GM10248 (cell line): ENCODE results near the gene KLF16.

Experiments
- CTCF ChIA-PET: fragments of 300-600 bp; sonication (Branson Sonifier 250); formaldehyde crosslinking; extraction: SDS; loops from one replicate; lab custom pipeline; 2021; ENCODE audit warnings: antibody characterized with exemption; lab: Yijun Ruan, JAX
- POLR2A ChIA-PET: fragments of 350-650 bp; sonication (Branson Sonifier 250); formaldehyde crosslinking; extraction: SDS; loops from one replicate; lab custom pipeline; 2020; ENCODE audit warnings: antibody characterized with exemption; lab: Yijun Ruan, JAX
- DNase-seq: peaks from one replicate; pipeline ENCODE4 v3.0.0; 2012; ENCODE audit errors: extremely low spot score
- CTCF ChIP-seq: IDR thresholded peaks from 2 replicates; pipeline ENCODE4 v1.5.1; 2012; ENCODE audit warnings: mild to moderate bottlenecking, low read depth; ENCODE audit errors: extremely low read depth, missing control alignments, control extremely low read depth

KLF16 gene

GRCh38 chr19:1837625-1838105, 25.7 kb downstream of the KLF16 start:
- ChIA-PET POLR2A (no interaction called here), CTCF (interaction anchor here (0.7 to 7.1 kb wide), 24 partner anchors 9 to 264 kb away, joined by 3 to 152 read pairs (median 3); partner anchors contain the start of genes ATP8B3 and REXO1)
- peak; percentile 95 for TF ChIP-seq CTCF
- peak; percentile 85 for DNase-seq

GRCh38 chr19:1837222-1837565, 26.2 kb downstream of the KLF16 start:
- TF ChIP-seq CTCF = no peak
- POLR2A ChIA-PET = no interaction called here
- CTCF ChIA-PET = interaction anchor here (0.8 to 7.1 kb wide), 13 partner anchors 10 to 253 kb away, joined by 3 to 152 read pairs (median 7); partner anchors contain the start of gene REXO1
- no peak for DNase-seq

- POLR2A ChIA-PET = interaction anchor here (0.5 kb wide), 1 partner anchor 11 kb away, joined by 11 read pairs; no protein-coding TSS in a partner anchor
Observed at GRCh38 chr19:1836458-1837221, 26.7 kb downstream of the KLF16 start.

GRCh38 chr19:1833540-1833939, 29.8 kb downstream of the KLF16 start:
- POLR2A ChIA-PET = interaction anchor here (0.6 kb wide), 1 partner anchor 1023 kb away, joined by 3 read pairs; no protein-coding TSS in a partner anchor
- no peak for DNase-seq
- CTCF ChIA-PET = no interaction called here
- no peak for TF ChIP-seq CTCF

More at GRCh38 chr19:1836458-1837221, 26.7 kb downstream of the KLF16 start:
- TF ChIP-seq CTCF = no peak
- no peak for DNase-seq
- CTCF ChIA-PET = interaction anchor here (0.8 to 7.1 kb wide), 10 partner anchors 10 to 75 kb away, joined by 3 to 152 read pairs (median 9); partner anchors contain the start of gene REXO1

GRCh38 chr19:1832046-1832663, 31.2 kb downstream of the KLF16 start:
- ChIA-PET POLR2A (no interaction called here), CTCF (interaction anchor here (0.6 kb wide), 1 partner anchor 192 kb away, joined by 3 read pairs; no protein-coding TSS in a partner anchor)
- no peak for TF ChIP-seq CTCF
- DNase-seq = no peak

- POLR2A ChIA-PET = no interaction called here
- no peak for DNase-seq
- CTCF ChIA-PET = interaction anchor here (1.3 kb wide), 1 partner anchor 18 kb away, joined by 3 read pairs; no protein-coding TSS in a partner anchor
- TF ChIP-seq CTCF = no peak
Observed at GRCh38 chr19:1830978-1831377, 32.4 kb downstream of the KLF16 start.
